ENCODE measurements around the gene SYNCRIP. TPM values are rescaled to one million over a fixed set of nuclear protein-coding genes. Genes with fewer than 3 reads are reported as not detected.

Gene SYNCRIP
- total RNA-seq, 1 experiment from 2014 or later = 199 TPM

DNA sequence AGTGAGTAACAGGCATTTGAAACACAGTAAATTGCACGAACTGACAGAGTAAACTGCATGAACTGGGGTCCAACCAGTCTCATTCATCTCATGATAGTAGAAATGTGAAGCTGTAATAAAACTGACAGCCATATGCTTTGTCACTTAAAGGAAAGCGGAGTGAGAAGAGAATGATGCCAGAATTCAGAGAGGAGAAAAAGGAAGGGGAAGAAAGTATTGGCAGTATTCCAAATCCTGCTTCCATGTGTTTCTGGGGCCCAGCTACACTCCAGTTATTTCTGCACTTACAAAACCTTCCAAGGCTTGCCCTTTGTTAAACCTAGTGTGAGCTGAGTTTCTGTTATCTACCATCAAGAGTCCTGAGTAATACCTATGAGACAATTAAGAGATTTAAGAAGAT is 66.2 kb downstream of the SYNCRIP start:
- no peak overlapping the region for H4K5ac ChIP-seq (ENCODE audit: insufficient read length, low read depth, low read length)
- Mint-ChIP-seq H3K9me3 (peaks cover under 1 to 4% of the 10 kb centered on the region in 2 experiments; a peak in 4 of 5 replicates), H3K4me3 (no peak overlapping the region), H3K36me3 (ENCODE audit: insufficient read depth in 1 of 3, low read depth in 3 of 3) (peaks cover 2 to 4% (median 3%) of the 10 kb centered on the region in 3 experiments; a peak in 6 of 7 replicates), H3K27ac (no peak overlapping the region), H3K4me1 (peaks cover 10 to 17% of the 10 kb centered on the region in 2 experiments), H3K27me3 (ENCODE audit: low read depth) (no peaks in the 10 kb centered on the region)
- TF ChIP-seq, protein P1, sequence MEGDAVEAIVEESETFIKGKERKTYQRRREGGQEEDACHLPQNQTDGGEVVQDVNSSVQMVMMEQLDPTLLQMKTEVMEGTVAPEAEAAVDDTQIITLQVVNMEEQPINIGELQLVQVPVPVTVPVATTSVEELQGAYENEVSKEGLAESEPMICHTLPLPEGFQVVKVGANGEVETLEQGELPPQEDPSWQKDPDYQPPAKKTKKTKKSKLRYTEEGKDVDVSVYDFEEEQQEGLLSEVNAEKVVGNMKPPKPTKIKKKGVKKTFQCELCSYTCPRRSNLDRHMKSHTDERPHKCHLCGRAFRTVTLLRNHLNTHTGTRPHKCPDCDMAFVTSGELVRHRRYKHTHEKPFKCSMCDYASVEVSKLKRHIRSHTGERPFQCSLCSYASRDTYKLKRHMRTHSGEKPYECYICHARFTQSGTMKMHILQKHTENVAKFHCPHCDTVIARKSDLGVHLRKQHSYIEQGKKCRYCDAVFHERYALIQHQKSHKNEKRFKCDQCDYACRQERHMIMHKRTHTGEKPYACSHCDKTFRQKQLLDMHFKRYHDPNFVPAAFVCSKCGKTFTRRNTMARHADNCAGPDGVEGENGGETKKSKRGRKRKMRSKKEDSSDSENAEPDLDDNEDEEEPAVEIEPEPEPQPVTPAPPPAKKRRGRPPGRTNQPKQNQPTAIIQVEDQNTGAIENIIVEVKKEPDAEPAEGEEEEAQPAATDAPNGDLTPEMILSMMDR (conservative IDR thresholded peaks at IDR 0.05) = no peak
- H3K9me3 ChIP-seq (ENCODE audit: control insufficient read depth, low read depth, low read length) = no peaks in the 10 kb centered on the region
- H3K4me2 ChIP-seq (ENCODE audit: insufficient read depth, insufficient read length, low read length) = no peak overlapping the region
- H2BK12ac ChIP-seq (ENCODE audit: insufficient read length, low read depth, low read length) = no peak overlapping the region
- no peaks in the 10 kb centered on the region for H4K20me1 ChIP-seq (ENCODE audit: control insufficient read depth, insufficient read depth, insufficient read length)
- H3K14ac ChIP-seq (ENCODE audit: insufficient read depth, low read length) = no peak overlapping the region
- H4K8ac ChIP-seq (replicated peaks; ENCODE audit: insufficient read length, low read depth, low read length) = no peak overlapping the region
- no peak overlapping the region for H2BK120ac ChIP-seq (ENCODE audit: low read depth, low read length, poor library complexity, severe bottlenecking)
- no peak overlapping the region for H2BK5ac ChIP-seq (ENCODE audit: insufficient read length, low read length)
- no peak overlapping the region for H3K27ac ChIP-seq (ENCODE audit: insufficient read length, low read depth, low read length)
- H3K27me3 ChIP-seq (ENCODE audit: insufficient read depth, low read length) = no peaks in the 10 kb centered on the region
- H3K4me1 ChIP-seq (ENCODE audit: insufficient read depth, low read length) = peaks cover 8% of the 10 kb centered on the region; the same call in 1 of the 2 replicates
- H3K23me2 ChIP-seq (ENCODE audit: insufficient read length, low read depth, low read length, poor library complexity, severe bottlenecking) = no peaks in the 10 kb centered on the region
- H3K23ac ChIP-seq (ENCODE audit: insufficient read length, low read depth, low read length) = no peak overlapping the region
- H3K18ac ChIP-seq (ENCODE audit: insufficient read length, low read depth, low read length) = no peak overlapping the region
- no peaks in the 10 kb centered on the region for H3K79me1 ChIP-seq (ENCODE audit: insufficient read depth, low read depth, low read length, poor library complexity, severe bottlenecking)
- H3K4ac ChIP-seq (ENCODE audit: low read depth, low read length) = no peak overlapping the region
- H3K56ac ChIP-seq (ENCODE audit: insufficient read length, low read depth, low read length) = no peak overlapping the region
- no CpG with 5 or more reads among the region's 2 CpGs for WGBS (ENCODE audit: extremely low coverage, insufficient read length, low lambda C conversion rate)
- no peak overlapping the region for H2BK20ac ChIP-seq (ENCODE audit: low read depth, low read length, poor library complexity, severe bottlenecking)
- H3K79me2 ChIP-seq (ENCODE audit: insufficient read depth, low read length) = no peaks in the 10 kb centered on the region; the same call in 1 of the 2 replicates
- no peak overlapping the region for H2BK15ac ChIP-seq (ENCODE audit: low read depth, low read length)
- no peak overlapping the region for H3K9ac ChIP-seq (ENCODE audit: extremely low read depth, insufficient read length, low read length)
- H2AK5ac ChIP-seq (ENCODE audit: insufficient read length, low read length) = no peak overlapping the region
- no peak overlapping the region for H4K91ac ChIP-seq (ENCODE audit: insufficient read length, low read depth, low read length)
- no peak for DNase-seq
- no peak overlapping the region for H3T11ph ChIP-seq (ENCODE audit: low read length)
- H2AFZ ChIP-seq (ENCODE audit: low read length) = no peak overlapping the region

Measured in H9 (cell line).